Pancreas (tissue), 10 donors: ENCODE results near the gene NLGN1. TPM values are rescaled to one million over a fixed set of nuclear protein-coding genes. Genes with fewer than 3 reads are reported as not detected.
"Not testable (repeated sequence)": the region's sequence is repeated elsewhere in the genome, so short reads cannot be mapped to it uniquely, and the experiment has no call there.

Experiments
- ATAC-seq, 4 donors: fragments of 200-7000 bp; cut with Tn5 transposase; one replicate each; pipeline versions ENCODE4 v1.8.0 to v1.9.1; 2020; ENCODE audit warnings: mild to moderate bottlenecking in 4 of 4, moderate library complexity in 4 of 4
- DNase-seq, 6 donors: peaks; one replicate each; pipeline ENCODE4 v3.0.0-alpha.2; 2020
- FAIRE-seq: peaks from 2 replicates; lab custom pipeline; 2012; peaks lifted over from hg19 to GRCh38; lab: Jason Lieb, UNC
- H3K27ac ChIP-seq, 4 donors: fragments of 200-600 bp; sonication (generic); 1 replicate in 3 of 4; 2 replicates in 1 of 4; pipeline versions ENCODE4 v1.5.0 to v1.8.0; 2020
- H3K27me3 ChIP-seq, 4 donors: fragments of 200-600 bp; one replicate each; pipeline ENCODE4 v1.8.0; 2021
- H3K36me3 ChIP-seq, 3 donors: fragments of 200-600 bp; sonication (generic) in 1 of 3; one replicate each; pipeline versions ENCODE4 v1.5.0 to v1.8.0; 2020 to 2021
- H3K4me1 ChIP-seq, 3 donors: fragments of 200-600 bp; one replicate each; pipeline ENCODE4 v1.8.0; 2021
- H3K4me3 ChIP-seq, 4 donors: fragments of 200-600 bp; sonication (generic) in 2 of 4; one replicate each; pipeline versions ENCODE4 v1.5.0 to v1.8.0; 2020 to 2021
- H3K9me3 ChIP-seq, 4 donors: fragments of 200-600 bp; one replicate each; pipeline ENCODE4 v1.8.0; 2021
- CTCF ChIP-seq, 4 donors: fragments of 200-600 bp; sonication (generic) in 3 of 4; IDR thresholded peaks; one replicate each; pipeline versions ENCODE4 v1.5.0 to v1.8.0; 2021; ENCODE audit warnings: antibody characterized with exemption in 4 of 4
- WGBS, 2 donors: extraction: QIAGEN DNeasy Blood & Tissue Kit; methylation state at CpG; one replicate each; pipeline ENCODE4 v1.1.7; 2013; 5-methylcytosine and 5-hydroxymethylcytosine counted together
- intact Hi-C, 3 donors: fragments of 100-400 bp; cut with DNase I; formaldehyde crosslinking; loops; one replicate each; pipeline versions ENCODE4 v1.11.1 to v1.14.2; 2022
- polyA plus RNA-seq, 2 donors: library from polyadenylated mRNA; stranded (reverse); fragments of 200-250 nt; gene quantifications; one replicate each; pipeline ENCODE4 v1.2.3, GENCODE V29; 2013
- total RNA-seq, 6 donors: library from RNA; stranded (reverse); fragmentation: NEBNext Ultra II Directional in 4 of 6; extraction: Animal tissue kit (Norgen Biotek cat#: 25700) in 4 of 6; gene quantifications; one replicate each; pipeline versions ENCODE4 v1.2.1 to v1.2.4, GENCODE V29; 2021 to 2023
- donor health status: healthy with polysubstance abuse.
- donor health status: DM: no; HTN: no; CAD: no; lungs with moderate emphysema.
- donor health status: DM: no; HTN: no; CAD: no.
- donor health status: control.
- donor health status: control.
- donor health status: Bipolar disorder and iron deficiency.
- donor health status: DM: yes; HTN: yes; CAD: no.
- donor health status: DM: no; HTN: no; CAD: no.
- donor health status: DM: no; HTN: no; CAD: no.
- donor health status: DM: yes; HTN: yes; CAD: no.

NLGN1 gene
- total and polyA plus RNA-seq, 8 donors, result 0.49 to 2.3 (median 0.84) TPM

DNA sequence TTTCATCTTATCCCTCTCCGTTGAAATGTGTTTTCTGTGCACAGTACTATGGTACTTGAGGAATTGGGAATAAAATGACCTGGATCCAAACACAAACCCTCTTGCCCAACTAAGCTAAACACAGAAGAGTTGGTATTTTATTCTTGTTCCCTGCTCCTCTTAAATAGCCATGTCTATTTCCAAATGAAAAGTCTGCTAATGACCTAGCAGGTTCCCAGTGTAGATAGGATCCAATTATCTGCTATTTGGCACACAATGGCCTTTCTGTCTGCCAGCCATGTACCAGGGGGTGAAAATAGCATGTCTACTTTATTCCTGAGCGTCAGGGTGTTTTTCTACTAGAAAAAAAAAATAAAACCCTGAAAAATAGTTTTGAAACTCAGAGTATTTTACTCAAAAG, 804.6 kb downstream of the NLGN1 start:
- H3K27ac ChIP-seq, result no peak overlapping the region
- ATAC-seq (no peak), FAIRE-seq (no peak), DNase-seq (no peak)
- no peaks in the 10 kb centered on the region for H3K4me1 ChIP-seq
- no peaks in the 10 kb centered on the region for H3K27me3 ChIP-seq
- H3K4me3 ChIP-seq, result no peak overlapping the region
- intact Hi-C loops, result no loop called here
- WGBS, 2 donors, result 47 to 48% methylated on average over 2 of the region's 2 CpGs
- no peaks in the 10 kb centered on the region for H3K9me3 ChIP-seq
- TF ChIP-seq CTCF (IDR thresholded peaks at IDR 0.05), result no peak
- H3K36me3 ChIP-seq, result no peaks in the 10 kb centered on the region

GRCh38 chr3:174202561-174202960, 805.0 kb downstream of the NLGN1 start:
- H3K36me3 ChIP-seq, result no peaks in the 10 kb centered on the region
- no peaks in the 10 kb centered on the region for H3K9me3 ChIP-seq
- H3K4me3 ChIP-seq, result no peak overlapping the region
- H3K27ac ChIP-seq, result no peak overlapping the region
- DNase-seq (no peak), FAIRE-seq (no peak), ATAC-seq (no peak)
- H3K27me3 ChIP-seq, result no peaks in the 10 kb centered on the region
- WGBS, 2 donors, result 65 to 86% methylated on average over 1 of the region's 1 CpG
- H3K4me1 ChIP-seq, result no peaks in the 10 kb centered on the region
- intact Hi-C loops, result no loop called here
- no peak for TF ChIP-seq CTCF (IDR thresholded peaks at IDR 0.05)

- no peak overlapping the region for H3K27ac ChIP-seq
- intact Hi-C loops, result no loop called here
- ATAC-seq (no peak), FAIRE-seq (no peak), DNase-seq (no peak)
- no peaks in the 10 kb centered on the region for H3K27me3 ChIP-seq
- TF ChIP-seq CTCF (IDR thresholded peaks at IDR 0.05), result no peak
- H3K36me3 ChIP-seq, result no peaks in the 10 kb centered on the region
- no peaks in the 10 kb centered on the region for H3K4me1 ChIP-seq
- H3K9me3 ChIP-seq, result no peaks in the 10 kb centered on the region
- no peak overlapping the region for H3K4me3 ChIP-seq
- 27 to 40% methylated on average over 1 of the region's 1 CpG for WGBS, 2 donors
Measured at GRCh38 chr3:174204765-174205164, 807.2 kb downstream of the NLGN1 start.

DNA sequence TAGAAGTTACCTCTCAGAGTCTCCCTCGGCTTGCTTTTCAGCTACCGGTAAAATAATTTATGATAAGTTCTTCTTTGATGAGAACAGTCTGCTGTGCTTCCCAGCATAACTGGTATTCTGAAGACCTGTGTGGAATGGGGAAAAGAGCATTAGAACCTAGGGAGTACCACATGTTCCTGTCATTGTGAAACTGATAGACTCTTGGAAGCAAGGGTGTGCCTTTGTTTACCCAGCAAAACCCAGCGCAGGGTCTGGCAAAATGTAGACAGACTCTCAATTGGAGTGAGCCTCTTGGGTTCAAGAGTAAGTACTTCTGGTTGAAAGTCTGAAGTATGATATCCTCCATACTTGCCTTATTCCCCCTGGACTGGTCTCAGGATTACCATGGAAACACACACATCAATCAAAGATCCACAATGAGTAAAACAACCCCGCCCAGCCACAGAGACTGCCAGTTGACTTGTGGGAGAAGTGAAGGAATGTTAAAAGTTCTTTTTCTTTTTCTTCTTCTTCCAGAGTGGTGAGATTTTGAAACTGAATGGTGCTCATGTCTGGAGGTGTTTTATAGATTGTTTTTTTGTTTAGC, 809.2 kb downstream of the NLGN1 start:
- DNase-seq (no peak), ATAC-seq (no peak), FAIRE-seq (no peak)
- intact Hi-C loops, result no loop called here
- Histone ChIP-seq H3K27ac (no peak overlapping the region), H3K27me3 (no peaks in the 10 kb centered on the region), H3K36me3 (no peaks in the 10 kb centered on the region), H3K4me3 (no peak overlapping the region), H3K4me1 (no peaks in the 10 kb centered on the region), H3K9me3 (no peaks in the 10 kb centered on the region)
- WGBS, 2 donors, result 68 to 79% methylated on average over 4 of the region's 4 CpGs
- TF ChIP-seq CTCF (IDR thresholded peaks at IDR 0.05), result no peak

- intact Hi-C loops, result no loop called here
Measured at GRCh38 chr3:174208161-174208560, 810.6 kb downstream of the NLGN1 start.

DNA sequence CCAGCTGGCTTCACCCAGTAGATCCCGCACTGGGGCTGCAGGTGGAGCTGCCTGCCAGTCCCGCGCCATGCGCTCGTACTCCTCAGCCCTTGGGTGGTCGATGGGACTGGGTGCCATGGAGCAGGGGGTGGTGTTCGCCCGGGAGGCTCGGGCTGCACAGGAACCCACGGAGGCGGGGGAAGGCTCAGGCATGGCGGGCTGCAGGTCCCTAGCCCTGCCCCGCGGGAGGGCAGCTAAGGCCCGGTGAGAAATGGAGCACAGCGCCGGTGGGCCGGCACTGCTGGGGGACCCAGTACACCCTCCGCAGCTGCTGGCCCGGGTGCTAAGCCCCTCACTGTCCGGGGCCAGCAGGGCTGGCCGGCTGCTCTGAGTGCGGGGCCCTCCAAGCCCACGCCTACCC, 814.4 kb downstream of the NLGN1 start:
- ATAC-seq, H3K4me3 ChIP-seq, H3K9me3 ChIP-seq, H3K27ac ChIP-seq, intact Hi-C loops, H3K27me3 ChIP-seq, H3K4me1 ChIP-seq, H3K36me3 ChIP-seq, FAIRE-seq: not testable (repeated sequence)
- 91 to 95% methylated on average over 21 to 24 of the region's 24 CpGs for WGBS, 2 donors
- peak in 1 of 6 donors; percentile 47 for DNase-seq

More at GRCh38 chr3:174208161-174208560, 810.6 kb downstream of the NLGN1 start:
- H3K27me3 ChIP-seq, result no peaks in the 10 kb centered on the region
- no peak overlapping the region for H3K4me3 ChIP-seq
- TF ChIP-seq CTCF (IDR thresholded peaks at IDR 0.05), result no peak
- H3K27ac ChIP-seq, result no peak overlapping the region
- H3K36me3 ChIP-seq, result no peaks in the 10 kb centered on the region
- no peaks in the 10 kb centered on the region for H3K4me1 ChIP-seq
- ATAC-seq (no peak), FAIRE-seq (no peak), DNase-seq (no peak)
- 74 to 88% methylated on average over 2 of the region's 2 CpGs for WGBS, 2 donors
- H3K9me3 ChIP-seq, result no peaks in the 10 kb centered on the region
